K562 (cell line): Measurements from ENCODE around the gene SPTLC2. TPM values are rescaled to one million over a fixed set of nuclear protein-coding genes. Genes with fewer than 3 reads are reported as not detected.

Experiments used
- CHD2 ChIP-seq: IDR thresholded peaks from 2 replicates; pipeline ENCODE4 v1.6.1; 2011; ENCODE audit warnings: low read depth, low read length
- CREB3L1 ChIP-seq: fragments of 450-650 bp; IDR thresholded peaks from 2 replicates; pipeline ENCODE4 v1.6.1; 2014; ENCODE audit warnings: low read depth, mild to moderate bottlenecking, moderate library complexity, borderline replicate concordance
- CTBP1 ChIP-seq: fragments of 450-650 bp; IDR thresholded peaks from 2 replicates; pipeline ENCODE4 v1.6.1; 2016; ENCODE audit warnings: borderline replicate concordance
- GATA2 ChIP-seq: sonication (generic); formaldehyde crosslinking; IDR thresholded peaks from 2 replicates; pipeline ENCODE4 v1.4.0; 2020; ENCODE audit warnings: mild to moderate bottlenecking, missing genetic modification reagents
- MAFK ChIP-seq: IDR thresholded peaks from 2 replicates; pipeline ENCODE4 v1.6.1; 2011; ENCODE audit warnings: low read length, improper control_type of control experiment
- NFRKB ChIP-seq: fragments of 450-650 bp; IDR thresholded peaks from 2 replicates; pipeline ENCODE4 v1.6.1; 2016; ENCODE audit warnings: low read depth
- NR2C1 ChIP-seq, 2 experiments: fragments of 450-650 bp; IDR thresholded peaks; 2 replicates each; pipeline ENCODE4 v1.6.1; 2017; ENCODE audit warnings: mild to moderate bottlenecking in 2 of 2, antibody characterized with exemption in 1 of 2, inconsistent platforms in 1 of 2, missing compliant biosample characterization in 1 of 2, missing genetic modification characterization in 1 of 2
- PRPF4 ChIP-seq: fragments of 200-400 bp; formaldehyde crosslinking; IDR thresholded peaks from one replicate; pipeline ENCODE4 v1.6.1; 2017; ENCODE audit warnings: low read length, low read depth, mild to moderate bottlenecking; ENCODE audit not compliant: insufficient read depth, poor library complexity, severe bottlenecking
- REST ChIP-seq, 2 experiments: fragments of 450-650 bp; formaldehyde crosslinking in 1 of 2; IDR thresholded peaks; 2 replicates each; pipeline versions ENCODE4 v1.4.0 to v1.6.1; 2014 to 2020; ENCODE audit warnings: mild to moderate bottlenecking in 2 of 2, borderline replicate concordance in 1 of 2, low read depth in 1 of 2
- SAFB ChIP-seq: fragments of 200-400 bp; formaldehyde crosslinking; IDR thresholded peaks from 2 replicates; pipeline ENCODE4 v1.6.1; 2017; ENCODE audit warnings: low read depth, low read length, borderline replicate concordance
- STAT5A ChIP-seq: IDR thresholded peaks from 2 replicates; pipeline ENCODE4 v1.6.1; 2012; ENCODE audit warnings: low read length, inconsistent platforms, borderline replicate concordance
- TEAD4 ChIP-seq, 2 experiments: sonication (generic) in 1 of 2; formaldehyde crosslinking in 1 of 2; IDR thresholded peaks; 2 replicates each; pipeline versions ENCODE4 v1.6.1 to v1.8.0; 2012 to 2022; ENCODE audit warnings: borderline replicate concordance in 1 of 2, inconsistent platforms in 1 of 2, low read length in 1 of 2, mild to moderate bottlenecking in 1 of 2, missing genetic modification reagents in 1 of 2
- ZNF644 ChIP-seq: fragments of 200-800 bp; sonication (Bioruptor generic); IDR thresholded peaks from 2 replicates; pipeline ENCODE4 v1.6.1; 2016; ENCODE audit warnings: low read depth, missing genetic modification characterization, missing compliant biosample characterization
- polyA plus RNA-seq, 8 experiments: library from polyadenylated mRNA; depleted of rRNA in 4 of 8; stranded (reverse) in 5 of 8; unstranded in 3 of 8; fragments of >200 nt; fragmentation: Nextera tagmentation in 2 of 8; fragmentation: Illumina TruSeq in 1 of 8; extraction: Ambion mirVana in 2 of 8; extraction: Trizol in 1 of 8; gene quantifications; 2 replicates each; pipeline versions ENCODE4 v1.2.1 to v1.2.3, GENCODE V29; 2011 to 2014; ENCODE audit warnings: inconsistent platforms in 1 of 8, missing spikeins in 1 of 8
- total RNA-seq, 7 experiments: library from RNA; depleted of rRNA in 6 of 7; stranded (reverse); fragments of >200 nt in 6 of 7; fragmentation: Illumina TruSeq in 2 of 7; extraction: Trizol in 2 of 7; gene quantifications; 2 replicates each; pipeline versions ENCODE4 v1.2.1 to v1.2.3, GENCODE V29; 2011 to 2021; ENCODE audit warnings: low replicate concordance in 1 of 7
- TF ChIP-seq, protein P1 (sequence below): fragments of 450-650 bp; IDR thresholded peaks from 2 replicates; pipeline ENCODE4 v1.7.1; 2018; ENCODE audit warnings: mild to moderate bottlenecking, low read depth; ENCODE audit not compliant: partially characterized antibody

SPTLC2 gene
- total and polyA plus RNA-seq, 9 of the 15 experiments (the other 6 are each of a cell fraction or from before 2014, with no cell fraction given) = 4.5 to 30.4 (median 14.0) TPM

DNA sequence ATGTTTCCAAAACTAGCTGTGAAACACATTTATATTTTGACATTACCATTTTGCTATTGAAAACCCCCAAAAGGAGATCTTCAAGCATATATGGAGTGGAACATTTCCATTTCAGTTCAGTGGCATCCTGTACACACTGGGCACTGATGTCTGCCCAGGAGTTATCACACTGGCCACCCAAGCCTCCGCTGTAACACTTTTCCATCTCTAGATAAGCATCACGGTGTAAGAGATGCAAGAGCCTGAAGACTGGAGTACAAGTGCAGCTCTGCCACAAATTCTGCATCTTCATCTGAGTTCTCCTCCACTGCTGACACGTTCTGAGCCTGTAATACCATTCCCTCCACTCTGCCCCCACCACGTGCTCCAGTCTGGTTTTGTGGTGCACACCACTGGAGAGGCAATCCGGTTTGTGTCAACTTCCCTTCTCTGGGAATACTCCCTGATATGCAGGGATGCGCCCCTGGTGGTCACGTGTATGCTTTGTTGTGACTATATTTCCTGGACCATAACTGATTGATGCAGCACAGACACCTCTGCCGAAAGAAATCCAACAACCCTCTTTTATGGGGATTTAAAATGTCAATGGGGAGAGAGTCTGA is 12.7 kb downstream of the SPTLC2 start (continued):
- TF ChIP-seq TEAD4 (IDR thresholded peaks at IDR 0.05; ENCODE audit: low read length) = peak; percentile 41; the same call in 1 of the 2 replicates
- no peak for TF ChIP-seq TEAD4 (CRISPR knock-in tag; IDR thresholded peaks at IDR 0.05; ENCODE audit: borderline replicate concordance)
- no peak for TF ChIP-seq GATA2 (CRISPR knock-in tag)
- TF ChIP-seq SAFB = no peak
- TF ChIP-seq STAT5A = no peak
- TF ChIP-seq NR2C1 (IDR thresholded peaks at IDR 0.05) = no peak
- TF ChIP-seq NR2C1 (tag; IDR thresholded peaks at IDR 0.05) = no peak
- peak; percentile 73; the same call in 1 of the 2 replicates for TF ChIP-seq CTBP1
- TF ChIP-seq, protein P1, sequence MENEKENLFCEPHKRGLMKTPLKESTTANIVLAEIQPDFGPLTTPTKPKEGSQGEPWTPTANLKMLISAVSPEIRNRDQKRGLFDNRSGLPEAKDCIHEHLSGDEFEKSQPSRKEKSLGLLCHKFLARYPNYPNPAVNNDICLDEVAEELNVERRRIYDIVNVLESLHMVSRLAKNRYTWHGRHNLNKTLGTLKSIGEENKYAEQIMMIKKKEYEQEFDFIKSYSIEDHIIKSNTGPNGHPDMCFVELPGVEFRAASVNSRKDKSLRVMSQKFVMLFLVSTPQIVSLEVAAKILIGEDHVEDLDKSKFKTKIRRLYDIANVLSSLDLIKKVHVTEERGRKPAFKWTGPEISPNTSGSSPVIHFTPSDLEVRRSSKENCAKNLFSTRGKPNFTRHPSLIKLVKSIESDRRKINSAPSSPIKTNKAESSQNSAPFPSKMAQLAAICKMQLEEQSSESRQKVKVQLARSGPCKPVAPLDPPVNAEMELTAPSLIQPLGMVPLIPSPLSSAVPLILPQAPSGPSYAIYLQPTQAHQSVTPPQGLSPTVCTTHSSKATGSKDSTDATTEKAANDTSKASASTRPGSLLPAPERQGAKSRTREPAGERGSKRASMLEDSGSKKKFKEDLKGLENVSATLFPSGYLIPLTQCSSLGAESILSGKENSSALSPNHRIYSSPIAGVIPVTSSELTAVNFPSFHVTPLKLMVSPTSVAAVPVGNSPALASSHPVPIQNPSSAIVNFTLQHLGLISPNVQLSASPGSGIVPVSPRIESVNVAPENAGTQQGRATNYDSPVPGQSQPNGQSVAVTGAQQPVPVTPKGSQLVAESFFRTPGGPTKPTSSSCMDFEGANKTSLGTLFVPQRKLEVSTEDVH = no peak
- no peak for TF ChIP-seq CREB3L1
- TF ChIP-seq NFRKB = no peak
- no peak for TF ChIP-seq ZNF644 (tag)
- 0 out of 2 replicates have a peak, but pooled peaks have one; percentile 7 for TF ChIP-seq REST (IDR thresholded peaks at IDR 0.05; ENCODE audit: borderline replicate concordance)
- no peak for TF ChIP-seq REST (CRISPR knock-in tag; IDR thresholded peaks at IDR 0.05; ENCODE audit: low read depth)
- TF ChIP-seq MAFK = no peak
- no peak for TF ChIP-seq CHD2
- no peak for TF ChIP-seq PRPF4
